ENCODE measurements around the gene PGPEP1. TPM values are rescaled to one million over a fixed set of nuclear protein-coding genes. Genes with fewer than 3 reads are reported as not detected.

PGPEP1 gene
- total and polyA plus RNA-seq, 10 of the 15 experiments (the other 5 are each of a cell fraction or from before 2014, with no cell fraction given), result 13.8 to 39.4 (median 17.0) TPM

- ChIA-PET RAD21 (ENCODE audit: unreplicated experiment) (no interaction called here), POLR2A (interaction anchor here (0.6 to 1.0 kb wide), 5 partner anchors 21 to 263 kb away, joined by 4 to 9 read pairs (median 4); no protein-coding TSS in a partner anchor), SMC1A (ENCODE audit: uncharacterized antibody, unreplicated experiment) (no interaction called here), CTCF (interaction anchor here (1.4 to 4.2 kb wide), 3 partner anchors 17 to 66 kb away, joined by 4 to 20 read pairs (median 5); no protein-coding TSS in a partner anchor)
- Histone ChIP-seq H3K79me2 (ENCODE audit: control insufficient read depth, insufficient read depth, low read length) (peaks cover 11% of the 10 kb centered on the region), H4K20me1 (ENCODE audit: control insufficient read depth, insufficient read depth) (no peaks in the 10 kb centered on the region), H3K9ac (ENCODE audit: control insufficient read depth, insufficient read depth, low read length) (no peak overlapping the region), H3K4me2 (ENCODE audit: control insufficient read depth, insufficient read depth) (no peak overlapping the region), H3K9me3 (replicated peaks; ENCODE audit: control insufficient read depth, insufficient read depth, low read length) (no peaks in the 10 kb centered on the region), H3K4me3 (no peak overlapping the region), H2AFZ (ENCODE audit: control insufficient read depth, low read depth, low read length) (no peak overlapping the region), H3K27me3 (replicated peaks in 1 of 2; ENCODE audit: control insufficient read depth in 2 of 2, insufficient read depth in 2 of 2, low read length in 1 of 2) (no peaks in the 10 kb centered on the region), H3K36me3 (ENCODE audit: control insufficient read depth in 2 of 2, insufficient read depth in 2 of 2, low read length in 1 of 2) (peaks cover 0 to 10% of the 10 kb centered on the region in 2 experiments; a peak in 1 of 4 replicates), H3K27ac (ENCODE audit: control insufficient read depth, insufficient read depth) (no peak overlapping the region), H3K4me1 (ENCODE audit: control insufficient read depth, insufficient read depth, low read length) (peaks cover 9% of the 10 kb centered on the region)
- DNase-seq (ENCODE audit: low read depth, low spot score), result no peak
- in situ Hi-C loops (cut with MboI) (no loop called here), intact Hi-C loops (cut with micrococcal nuclease; ENCODE audit: unreplicated experiment) (no loop called here)
- FAIRE-seq, result no peak
- BruUV-seq (replicated peaks), result no TSS peak
- ATAC-seq, result no peak
- no peak for TF ChIP-seq CREB1 (IDR thresholded peaks at IDR 0.05; ENCODE audit: low read depth)
- TF ChIP-seq RAD51 (IDR thresholded peaks at IDR 0.05), result no peak
- no peak for TF ChIP-seq GATAD2B (conservative IDR thresholded peaks at IDR 0.05; ENCODE audit: low read depth)
- no peak for TF ChIP-seq ASH2L (IDR thresholded peaks at IDR 0.05; ENCODE audit: borderline replicate concordance, low read depth)
- TF ChIP-seq HCFC1 (IDR thresholded peaks at IDR 0.05; ENCODE audit: low read length), result no peak
- WGBS (ENCODE audit: insufficient coverage, insufficient replicate concordance, low lambda C conversion rate, missing lambda C conversion rate), result 94% methylated on average over 6 of the region's 6 CpGs
These were observed 4.9 kb downstream of the PGPEP1 start for GRCh38 chr19:18345296-18345695.

DNA sequence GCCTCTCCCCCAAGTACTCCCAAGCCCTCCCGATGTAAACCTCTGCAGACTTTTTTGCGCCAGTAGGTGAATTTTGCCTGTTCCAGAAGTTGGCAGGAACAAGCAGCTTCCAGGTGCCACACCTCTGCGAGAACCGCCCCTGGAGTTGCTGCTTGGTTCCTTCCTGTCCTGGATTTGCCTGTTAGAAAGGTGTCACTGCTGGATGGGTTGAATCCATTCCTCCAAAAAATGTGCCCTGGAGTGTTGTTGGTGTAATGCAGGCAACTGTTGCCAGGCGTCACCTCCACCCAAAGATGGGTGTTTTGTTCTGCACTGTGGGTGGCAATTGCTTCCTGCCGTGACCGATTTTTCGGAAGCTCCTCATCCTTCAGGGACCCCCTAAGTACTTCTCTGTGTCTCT lies 5.7 kb downstream of the PGPEP1 start:
- no peak overlapping the region for H3K4me3 ChIP-seq
- intact Hi-C loops (cut with micrococcal nuclease; ENCODE audit: unreplicated experiment), result no loop called here
- H3K27ac ChIP-seq (ENCODE audit: control insufficient read depth, insufficient read depth), result no peak overlapping the region
- DNase-seq (ENCODE audit: low read depth, low spot score), result no peak
- no peak for ATAC-seq
- H3K9me3 ChIP-seq (replicated peaks; ENCODE audit: control insufficient read depth, insufficient read depth, low read length), result no peaks in the 10 kb centered on the region
- peaks cover 9% of the 10 kb centered on the region for H3K4me1 ChIP-seq (ENCODE audit: control insufficient read depth, insufficient read depth, low read length)
- SMC1A ChIA-PET (ENCODE audit: uncharacterized antibody, unreplicated experiment), result interaction anchor here (1.2 kb wide), 1 partner anchor 68 kb away, joined by 5 read pairs; no protein-coding TSS in a partner anchor
- H2AFZ ChIP-seq (ENCODE audit: control insufficient read depth, low read depth, low read length), result no peak overlapping the region
- POLR2A ChIA-PET, result interaction anchor here (0.5 kb wide), 1 partner anchor 191 kb away, joined by 6 read pairs; no protein-coding TSS in a partner anchor
- WGBS (ENCODE audit: insufficient coverage, insufficient replicate concordance, low lambda C conversion rate, missing lambda C conversion rate), result 61% methylated on average over 8 of the region's 8 CpGs
- RAD21 ChIA-PET (ENCODE audit: unreplicated experiment), result interaction anchor here (1.0 to 1.3 kb wide), 2 partner anchors 66 to 67 kb away, joined by 3 to 4 read pairs; no protein-coding TSS in a partner anchor
- BruUV-seq (replicated peaks), result no TSS peak
- no peak for FAIRE-seq
- H4K20me1 ChIP-seq (ENCODE audit: control insufficient read depth, insufficient read depth), result no peaks in the 10 kb centered on the region
- H3K79me2 ChIP-seq (ENCODE audit: control insufficient read depth, insufficient read depth, low read length), result peaks cover 8% of the 10 kb centered on the region
- no peak overlapping the region for H3K4me2 ChIP-seq (ENCODE audit: control insufficient read depth, insufficient read depth)
- CTCF ChIA-PET, result interaction anchor here (1.2 to 1.5 kb wide), 3 partner anchors 17 to 66 kb away, joined by 3 to 5 read pairs (median 4); no protein-coding TSS in a partner anchor
- peaks cover 0 to 13% of the 10 kb centered on the region in 2 experiments; a peak in 1 of 4 replicates for H3K36me3 ChIP-seq (ENCODE audit: control insufficient read depth in 2 of 2, insufficient read depth in 2 of 2, low read length in 1 of 2)
- H3K9ac ChIP-seq (ENCODE audit: control insufficient read depth, insufficient read depth, low read length), result no peak overlapping the region
- in situ Hi-C loops (cut with MboI), result no loop called here
- TF ChIP-seq NBN (IDR thresholded peaks at IDR 0.05) (no peak), MLLT1 (IDR thresholded peaks at IDR 0.05) (no peak)
- no peaks in the 10 kb centered on the region for H3K27me3 ChIP-seq (replicated peaks in 1 of 2; ENCODE audit: control insufficient read depth in 2 of 2, insufficient read depth in 2 of 2, low read length in 1 of 2)
